HCT116 (cell line): ENCODE measurements around the gene AIMP1. TPM values are rescaled to one million over a fixed set of nuclear protein-coding genes. Genes with fewer than 3 reads are reported as not detected.

ENCODE experiments used
- ATAC-seq: fragments of 200-7000 bp; cut with Tn5 transposase; 2 replicates; pipeline ENCODE4 v1.9.1; 2020; ENCODE audit warnings: mild to moderate bottlenecking, moderate library complexity
- BruUV-seq: library from RNA; stranded (reverse); fragments of 400-500 nt; replicated peaks from 2 replicates; lab custom pipeline; 2021; lab: Mats Ljungman, UMichigan
- CTCF ChIA-PET: fragments of 300-600 bp; sonication (Branson Sonifier 250); formaldehyde crosslinking; loops from one replicate; lab custom pipeline; 2021; ENCODE audit warnings: antibody characterized with exemption; lab: Charles Lee
- POLR2A ChIA-PET: fragments of 300-600, 350-600 bp; sonication (Branson Sonifier 250); formaldehyde crosslinking; loops from one replicate; lab custom pipeline; 2021; ENCODE audit warnings: antibody characterized with exemption; lab: Charles Lee
- RAD21 ChIA-PET, 2 experiments: fragments of 300-600 bp; sonication (Branson Sonifier 250); formaldehyde crosslinking; loops; one replicate each; lab custom pipeline; 2023; ENCODE audit warnings: low total read pairs in 2 of 2; ENCODE audit not compliant: uncharacterized antibody in 2 of 2, unreplicated experiment in 2 of 2, low non-redundant PET in 1 of 2; lab: Charles Lee
- DNase-seq: peaks from one replicate; pipeline ENCODE4 v3.0.0-alpha.2; 2010; ENCODE audit warnings: low read depth, low spot score
- H2AFZ ChIP-seq: fragments of 200-600 bp; shearing (Covaris generic), sonication (generic); 2 replicates; pipeline ENCODE4 v1.6.1; 2017; ENCODE audit warnings: low read depth, mixed run types, mixed read lengths, antibody characterized with exemption, low read length; ENCODE audit not compliant: poor library complexity, severe bottlenecking
- H3K27ac ChIP-seq: 2 replicates; pipeline ENCODE4 v1.5.1; 2012; ENCODE audit warnings: low read depth, low read length
- H3K27me3 ChIP-seq: fragments of 200-600 bp; sonication (generic); 2 replicates; pipeline ENCODE4 v1.6.1; 2016; ENCODE audit warnings: mixed run types, low read length, mixed read lengths; ENCODE audit not compliant: insufficient read depth
- H3K36me3 ChIP-seq, 2 experiments: fragments of 200-500 bp in 1 of 2; fragments of 200-600 bp in 1 of 2; sonication (Bioruptor generic) in 1 of 2; sonication (generic) in 1 of 2; 2 replicates each; pipeline versions ENCODE4 v1.5.1 to v1.6.1; 2014 to 2016; ENCODE audit warnings: low read length in 2 of 2, inconsistent platforms in 1 of 2, mixed read lengths in 1 of 2, mixed run types in 1 of 2; ENCODE audit not compliant: insufficient read depth in 2 of 2, control insufficient read depth in 1 of 2
- H3K4me1 ChIP-seq, 2 experiments: fragments of 200-600 bp in 1 of 2; sonication (generic) in 1 of 2; 2 replicates each; pipeline versions ENCODE4 v1.5.1 to v1.6.1; 2012 to 2017; ENCODE audit warnings: low read length in 2 of 2, inconsistent platforms in 1 of 2, mild to moderate bottlenecking in 1 of 2, mixed read lengths in 1 of 2, mixed run types in 1 of 2, moderate library complexity in 1 of 2; ENCODE audit not compliant: insufficient read depth in 2 of 2, control insufficient read depth in 1 of 2
- H3K4me2 ChIP-seq: fragments of 200-600 bp; sonication (generic); 2 replicates; pipeline ENCODE4 v1.6.1; 2017; ENCODE audit warnings: mixed run types, low read length, mixed read lengths
- H3K4me3 ChIP-seq, 2 experiments: fragments of 200-600 bp in 1 of 2; sonication (generic) in 1 of 2; replicated peaks in 1 of 2; 2 replicates each; pipeline ENCODE4 v1.5.1; 2011 to 2016; ENCODE audit warnings: low read length in 2 of 2, control low read depth in 1 of 2, low read depth in 1 of 2, mild to moderate bottlenecking in 1 of 2, mixed read lengths in 1 of 2, mixed run types in 1 of 2
- H3K79me2 ChIP-seq: fragments of 200-600 bp; sonication (generic); 2 replicates; pipeline ENCODE4 v1.6.1; 2017; ENCODE audit warnings: mild to moderate bottlenecking, mixed run types, low read length, moderate library complexity, mixed read lengths; ENCODE audit not compliant: insufficient read depth
- H3K9ac ChIP-seq: fragments of 200-600 bp; sonication (generic); 2 replicates; pipeline ENCODE4 v1.6.1; 2016; ENCODE audit warnings: low read length, mixed read lengths
- H3K9me2 ChIP-seq: fragments of 200-600 bp; sonication (generic), shearing (Covaris generic); 2 replicates; pipeline ENCODE4 v1.6.1; 2017; ENCODE audit warnings: mixed run types, mild to moderate bottlenecking, moderate library complexity; ENCODE audit not compliant: insufficient read depth
- H3K9me3 ChIP-seq, 2 experiments: fragments of 200-500 bp in 1 of 2; fragments of 200-600 bp in 1 of 2; sonication (Bioruptor generic) in 1 of 2; sonication (generic) in 1 of 2; 2 replicates each; pipeline ENCODE4 v1.6.1; 2014 to 2017; ENCODE audit warnings: low read length in 2 of 2, mixed read lengths in 2 of 2, inconsistent platforms in 1 of 2, low read depth in 1 of 2, mild to moderate bottlenecking in 1 of 2, mixed run types in 1 of 2, moderate library complexity in 1 of 2; ENCODE audit not compliant: control insufficient read depth in 1 of 2, insufficient read depth in 1 of 2
- H4K20me1 ChIP-seq: fragments of 200-600 bp; sonication (generic), shearing (Covaris generic); 2 replicates; pipeline ENCODE4 v1.6.1; 2017; ENCODE audit warnings: mixed run types, mild to moderate bottlenecking, moderate library complexity; ENCODE audit not compliant: insufficient read depth
- CBX3 ChIP-seq: IDR thresholded peaks from 2 replicates; pipeline ENCODE4 v1.6.1; 2012; ENCODE audit warnings: low read depth
- CEBPB ChIP-seq: IDR thresholded peaks from 2 replicates; pipeline ENCODE4 v1.6.1; 2012; ENCODE audit warnings: low read depth
- CTCF ChIP-seq, 3 experiments: fragments of 200-600 bp in 1 of 3; sonication (generic) in 1 of 3; IDR thresholded peaks in 2 of 3; conservative IDR thresholded peaks in 1 of 3; 2 replicates each; pipeline ENCODE4 v1.5.1; 2012 to 2017; ENCODE audit warnings: low read depth in 2 of 3, low read length in 2 of 3, antibody characterized with exemption in 1 of 3, borderline replicate concordance in 1 of 3, control low read depth in 1 of 3, mild to moderate bottlenecking in 1 of 3, mixed read lengths in 1 of 3, mixed run types in 1 of 3, moderate library complexity in 1 of 3; ENCODE audit not compliant: insufficient read depth in 1 of 3
- ELF1 ChIP-seq: IDR thresholded peaks from 2 replicates; pipeline ENCODE4 v1.6.1; 2012; ENCODE audit warnings: low read depth, borderline replicate concordance
- EZH2 ChIP-seq: fragments of 200-600 bp; sonication (generic); IDR thresholded peaks from 2 replicates; pipeline ENCODE4 v1.6.1; 2017; ENCODE audit warnings: antibody characterized with exemption, mixed run types
- EZH2phosphoT487 ChIP-seq: fragments of 200-600 bp; IDR thresholded peaks from 2 replicates; pipeline ENCODE4 v1.6.1; 2018; ENCODE audit warnings: antibody characterized with exemption, borderline replicate concordance
- POLR2A ChIP-seq: IDR thresholded peaks from 2 replicates; pipeline ENCODE4 v1.7.0; 2011; ENCODE audit warnings: borderline replicate concordance; ENCODE audit not compliant: insufficient read depth, insufficient read length; ENCODE audit errors: extremely low read depth
- POLR2AphosphoS5 ChIP-seq: IDR thresholded peaks from 2 replicates; pipeline ENCODE4 v1.6.1; 2011; ENCODE audit warnings: mild to moderate bottlenecking, low read depth, low read length, moderate library complexity
- RAD21 ChIP-seq: IDR thresholded peaks from 2 replicates; pipeline ENCODE4 v1.6.1; 2012; ENCODE audit warnings: low read depth, mild to moderate bottlenecking
- SIN3A ChIP-seq: IDR thresholded peaks from 2 replicates; pipeline ENCODE4 v1.6.1; 2012; ENCODE audit warnings: low read depth
- SRF ChIP-seq: IDR thresholded peaks from 2 replicates; pipeline ENCODE4 v1.6.1; 2012; ENCODE audit warnings: low read depth
- ZBTB33 ChIP-seq: IDR thresholded peaks from 2 replicates; pipeline ENCODE4 v1.6.1; 2011; ENCODE audit warnings: mild to moderate bottlenecking, low read length, moderate library complexity; ENCODE audit not compliant: insufficient replicate concordance; ENCODE audit errors: extremely low read depth
- ZFX ChIP-seq: fragments of 450-650 bp; IDR thresholded peaks from 2 replicates; pipeline ENCODE4 v1.6.1; 2017
- ZNF274 ChIP-seq: fragments of 200-500 bp; sonication (Bioruptor generic); IDR thresholded peaks from 2 replicates; pipeline ENCODE4 v1.6.1; 2014; ENCODE audit warnings: mild to moderate bottlenecking, low read depth, low read length, inconsistent platforms
- intact Hi-C: fragments of 100-400 bp; cut with micrococcal nuclease; formaldehyde crosslinking; loops from 2 replicates; pipeline ENCODE4 v1.10.0; 2022
- total RNA-seq: library from RNA; stranded (reverse); gene quantifications from one replicate; pipeline ENCODE4 v1.2.1, GENCODE V29; 2021; ENCODE audit not compliant: unreplicated experiment
- TF ChIP-seq, protein P1 (sequence below): IDR thresholded peaks from 2 replicates; pipeline ENCODE4 v1.6.1; 2012; ENCODE audit warnings: low read depth
- TF ChIP-seq, protein P2 (sequence below): IDR thresholded peaks from 2 replicates; pipeline ENCODE4 v1.6.1; 2012

The AIMP1 gene
- total RNA-seq, 1 experiment from 2014 or later: 67.4 TPM

GRCh38 chr4:106366026-106366425 is 49.7 kb downstream of the AIMP1 start:
- H2AFZ ChIP-seq: no peak overlapping the region
- CTCF ChIA-PET: no interaction called here
- no peaks in the 10 kb centered on the region for H3K9me2 ChIP-seq
- no peaks in the 10 kb centered on the region for H3K79me2 ChIP-seq
- H3K9me3 ChIP-seq: no peaks in the 10 kb centered on the region
- H3K9ac ChIP-seq: no peak overlapping the region
- TF ChIP-seq CEBPB (no peak), RAD21 (no peak), ZBTB33 (no peak), POLR2AphosphoS5 (no peak), EZH2phosphoT487 (no peak), ELF1 (no peak), SRF (no peak), ZNF274 (no peak), SIN3A (no peak), EZH2 (no peak), POLR2A (no peak), ZFX (no peak), CBX3 (no peak), CTCF (IDR thresholded peaks at IDR 0.05 in 2 of 3, conservative IDR thresholded peaks at IDR 0.05 in 1 of 3; ENCODE audit: borderline replicate concordance in 1 of 3, insufficient read depth in 1 of 3, low read depth in 2 of 3, low read length in 2 of 3) (no peak)
- TF ChIP-seq, protein P1, sequence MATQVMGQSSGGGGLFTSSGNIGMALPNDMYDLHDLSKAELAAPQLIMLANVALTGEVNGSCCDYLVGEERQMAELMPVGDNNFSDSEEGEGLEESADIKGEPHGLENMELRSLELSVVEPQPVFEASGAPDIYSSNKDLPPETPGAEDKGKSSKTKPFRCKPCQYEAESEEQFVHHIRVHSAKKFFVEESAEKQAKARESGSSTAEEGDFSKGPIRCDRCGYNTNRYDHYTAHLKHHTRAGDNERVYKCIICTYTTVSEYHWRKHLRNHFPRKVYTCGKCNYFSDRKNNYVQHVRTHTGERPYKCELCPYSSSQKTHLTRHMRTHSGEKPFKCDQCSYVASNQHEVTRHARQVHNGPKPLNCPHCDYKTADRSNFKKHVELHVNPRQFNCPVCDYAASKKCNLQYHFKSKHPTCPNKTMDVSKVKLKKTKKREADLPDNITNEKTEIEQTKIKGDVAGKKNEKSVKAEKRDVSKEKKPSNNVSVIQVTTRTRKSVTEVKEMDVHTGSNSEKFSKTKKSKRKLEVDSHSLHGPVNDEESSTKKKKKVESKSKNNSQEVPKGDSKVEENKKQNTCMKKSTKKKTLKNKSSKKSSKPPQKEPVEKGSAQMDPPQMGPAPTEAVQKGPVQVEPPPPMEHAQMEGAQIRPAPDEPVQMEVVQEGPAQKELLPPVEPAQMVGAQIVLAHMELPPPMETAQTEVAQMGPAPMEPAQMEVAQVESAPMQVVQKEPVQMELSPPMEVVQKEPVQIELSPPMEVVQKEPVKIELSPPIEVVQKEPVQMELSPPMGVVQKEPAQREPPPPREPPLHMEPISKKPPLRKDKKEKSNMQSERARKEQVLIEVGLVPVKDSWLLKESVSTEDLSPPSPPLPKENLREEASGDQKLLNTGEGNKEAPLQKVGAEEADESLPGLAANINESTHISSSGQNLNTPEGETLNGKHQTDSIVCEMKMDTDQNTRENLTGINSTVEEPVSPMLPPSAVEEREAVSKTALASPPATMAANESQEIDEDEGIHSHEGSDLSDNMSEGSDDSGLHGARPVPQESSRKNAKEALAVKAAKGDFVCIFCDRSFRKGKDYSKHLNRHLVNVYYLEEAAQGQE: no peak
- TF ChIP-seq, protein P2, sequence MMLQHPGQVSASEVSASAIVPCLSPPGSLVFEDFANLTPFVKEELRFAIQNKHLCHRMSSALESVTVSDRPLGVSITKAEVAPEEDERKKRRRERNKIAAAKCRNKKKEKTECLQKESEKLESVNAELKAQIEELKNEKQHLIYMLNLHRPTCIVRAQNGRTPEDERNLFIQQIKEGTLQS: no peak
- TF ChIP-seq, all 23 proteins: peak for 0
- Histone ChIP-seq H4K20me1 (no peaks in the 10 kb centered on the region), H3K27ac (no peak overlapping the region), H3K4me2 (peak overlapping the region; percentile 5; the same call in 1 of the 2 replicates), H3K4me3 (no peak overlapping the region), H3K4me1 (peaks cover 0 to 11% of the 10 kb centered on the region in 2 experiments; a peak in 2 of 4 replicates), H3K27me3 (no peaks in the 10 kb centered on the region), H3K36me3 (no peaks in the 10 kb centered on the region)
- DNase-seq (no peak), ATAC-seq (no peak)
- RAD21 ChIA-PET: no interaction called here
- no TSS peak for BruUV-seq
- intact Hi-C loops: no loop called here
- POLR2A ChIA-PET: no interaction called here
